CD4-positive, alpha-beta T cell treated with Interleukin-15 for 4 hours (primary cell): ENCODE data around the gene CA5A.

Source experiments
- DNase-seq: peaks from one replicate; pipeline ENCODE4 v3.0.0-alpha.2; 2020; ENCODE audit warnings: low spot score

The CA5A gene

DNA sequence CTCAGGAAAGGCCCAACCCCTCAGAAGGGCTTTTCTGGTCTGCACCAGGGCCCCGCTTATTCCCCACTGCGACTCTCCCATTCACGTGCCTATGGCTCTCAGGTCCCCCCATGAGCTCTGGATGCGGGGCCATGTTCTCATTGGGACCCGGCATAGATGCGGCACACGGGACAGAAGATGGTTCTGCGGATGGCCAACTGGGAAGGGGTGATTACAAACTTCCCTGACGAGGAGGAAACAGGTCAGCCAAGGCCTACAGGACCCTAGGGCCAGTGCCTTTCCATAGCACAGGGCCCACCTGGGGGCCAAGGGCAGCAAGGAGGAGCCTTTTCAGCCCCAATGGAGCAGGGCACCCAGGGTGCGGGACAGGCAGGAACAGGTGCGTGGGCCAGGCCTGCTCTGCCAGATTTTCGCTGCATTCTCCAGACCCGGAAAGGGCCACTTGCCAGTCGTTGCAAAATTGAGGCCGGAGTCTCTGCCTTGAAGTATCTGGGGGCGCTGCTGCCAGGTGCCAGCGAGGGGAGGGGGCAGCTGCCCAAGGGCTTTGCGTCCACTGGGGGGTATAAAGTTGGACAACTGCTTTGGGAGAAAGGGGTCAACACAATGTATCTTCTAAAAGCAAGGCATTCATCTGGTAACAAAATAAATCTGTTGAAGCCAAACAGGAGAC is 87.5 kb downstream of the CA5A start:
- no peak for DNase-seq

DNA sequence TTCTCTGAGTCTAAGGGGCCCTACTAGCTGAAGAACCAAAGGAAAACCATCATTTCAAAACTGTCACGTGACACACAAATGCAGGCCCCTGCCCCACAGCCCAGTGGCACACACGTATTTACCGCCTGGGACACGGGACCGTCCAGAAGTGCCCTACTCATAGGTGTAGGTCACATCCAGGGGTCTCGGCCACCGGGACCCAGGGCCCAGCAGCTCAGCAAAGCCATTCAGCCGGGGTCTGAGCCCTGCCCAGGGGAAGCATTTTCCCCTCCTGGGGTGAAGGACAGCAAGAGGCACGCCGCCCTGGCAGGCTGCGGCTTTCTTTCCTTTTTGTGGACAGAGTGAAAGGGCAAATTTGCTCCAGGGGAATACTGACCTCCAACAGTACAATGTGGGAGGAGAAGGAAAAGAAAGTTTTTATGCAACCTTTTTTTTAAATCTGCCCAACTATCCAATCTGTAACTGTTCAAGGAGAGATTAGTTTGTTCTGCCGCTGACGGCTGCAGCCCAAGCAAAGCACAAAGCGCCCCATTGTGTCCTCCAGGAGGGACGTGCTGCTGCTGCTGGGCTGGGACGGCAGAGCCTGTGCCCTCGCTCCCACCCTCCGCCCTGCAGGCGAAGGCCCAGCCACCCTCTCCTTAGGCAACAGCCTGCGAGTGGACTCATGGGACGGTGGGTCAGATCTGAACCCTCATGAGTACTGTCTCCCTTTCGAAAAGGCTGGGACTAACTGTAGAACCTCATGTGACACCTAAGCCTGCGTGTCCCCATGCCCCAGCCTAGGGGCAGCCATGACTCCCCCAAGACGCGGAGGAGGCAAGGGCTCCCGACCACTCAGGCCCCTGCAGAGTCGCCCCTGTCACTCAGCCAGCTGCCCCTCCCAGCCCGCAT is 88.3 kb downstream of the CA5A start:
- DNase-seq = no peak

DNA sequence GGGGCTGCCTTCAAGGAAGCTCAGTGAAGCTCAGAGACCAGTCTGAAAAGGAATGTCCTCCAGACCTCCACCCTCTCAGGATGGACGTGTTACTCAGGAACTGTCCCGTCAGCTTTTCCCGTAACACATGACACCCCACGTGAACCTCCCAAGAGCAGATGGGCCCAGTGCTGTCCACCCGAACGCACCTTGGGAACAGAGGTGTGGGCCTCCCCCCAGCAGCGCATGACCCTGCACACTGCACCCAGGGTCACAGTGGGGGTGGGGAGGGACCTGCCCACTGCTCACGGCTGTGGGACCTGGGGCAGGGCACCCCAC is 88.9 kb downstream of the CA5A start:
- no peak for DNase-seq

DNA sequence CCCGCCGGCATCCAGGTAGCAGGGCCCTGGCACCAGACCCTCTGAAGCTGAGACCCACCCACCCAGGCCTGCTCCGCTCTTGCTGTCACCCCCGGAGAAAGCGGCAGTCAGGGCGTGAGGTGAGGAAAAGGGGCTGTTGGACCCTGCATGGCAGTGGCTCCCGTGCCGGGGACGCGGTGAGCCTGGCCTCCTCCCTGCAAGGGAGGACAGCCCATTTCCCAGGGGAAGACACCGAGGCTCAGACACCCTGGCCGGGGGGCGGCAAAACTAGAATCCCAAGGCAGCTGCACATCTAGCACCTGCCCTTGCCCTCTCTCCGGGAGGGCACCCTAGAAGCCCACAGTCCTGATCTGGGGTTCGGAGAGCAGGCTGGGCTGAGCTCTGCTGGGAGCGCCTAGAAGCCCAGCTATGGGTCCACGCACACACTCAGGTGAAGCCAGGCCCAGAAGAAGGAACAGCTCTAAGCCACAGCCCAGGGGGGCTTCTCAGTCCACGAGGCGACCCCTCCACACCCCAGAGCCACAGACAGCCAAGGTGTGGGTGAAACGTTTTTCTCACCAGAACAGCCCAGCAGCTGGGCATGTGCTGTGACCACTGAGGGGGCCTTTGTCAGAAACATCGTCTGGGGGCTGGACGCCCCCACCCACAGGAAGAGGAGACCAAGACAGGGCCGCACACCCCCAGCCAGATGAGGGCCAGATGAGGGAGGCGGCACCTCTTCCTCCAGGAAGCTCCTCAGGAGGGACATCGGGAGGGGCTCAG is 89.4 kb downstream of the CA5A start:
- no peak for DNase-seq

DNA sequence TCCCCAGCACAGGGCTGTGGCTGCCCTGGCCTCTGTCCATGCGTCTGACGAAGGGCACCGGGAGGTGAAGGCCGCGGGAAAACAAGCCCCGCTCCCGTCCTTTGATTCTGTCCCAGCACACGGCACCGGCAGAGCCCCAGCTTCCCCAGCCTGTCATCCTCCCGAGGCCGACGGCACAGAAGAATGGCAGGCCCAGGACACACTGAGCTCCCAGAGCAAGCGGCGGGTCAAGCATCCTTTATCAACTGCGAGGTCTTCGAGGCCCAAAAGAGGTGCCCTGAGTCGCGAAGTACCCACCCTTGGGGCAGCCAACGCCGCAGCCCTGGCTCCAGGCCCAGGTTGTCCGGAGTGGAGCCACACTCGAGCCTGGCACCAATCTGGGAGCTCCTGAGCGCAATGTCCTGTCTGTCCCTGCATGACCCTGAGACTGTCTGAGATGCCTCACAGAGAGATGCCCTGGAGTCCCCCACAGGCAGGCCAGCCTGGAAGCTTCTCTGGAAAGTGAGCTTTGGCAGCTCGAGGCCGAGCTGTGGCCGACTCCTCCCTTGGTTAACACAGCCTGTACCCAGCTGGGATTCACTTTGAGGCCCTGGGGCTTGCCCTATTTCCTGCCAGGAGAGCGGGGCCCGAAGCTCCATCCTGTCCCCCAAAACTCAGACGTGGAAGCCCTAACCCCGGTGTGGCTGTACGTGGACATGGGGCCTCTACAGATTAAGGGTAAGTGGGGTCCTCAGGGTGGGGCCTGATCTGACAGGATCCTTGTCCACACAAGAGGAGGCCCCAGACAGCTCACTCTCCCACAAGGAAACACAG is 90.3 kb downstream of the CA5A start:
- no peak for DNase-seq

DNA sequence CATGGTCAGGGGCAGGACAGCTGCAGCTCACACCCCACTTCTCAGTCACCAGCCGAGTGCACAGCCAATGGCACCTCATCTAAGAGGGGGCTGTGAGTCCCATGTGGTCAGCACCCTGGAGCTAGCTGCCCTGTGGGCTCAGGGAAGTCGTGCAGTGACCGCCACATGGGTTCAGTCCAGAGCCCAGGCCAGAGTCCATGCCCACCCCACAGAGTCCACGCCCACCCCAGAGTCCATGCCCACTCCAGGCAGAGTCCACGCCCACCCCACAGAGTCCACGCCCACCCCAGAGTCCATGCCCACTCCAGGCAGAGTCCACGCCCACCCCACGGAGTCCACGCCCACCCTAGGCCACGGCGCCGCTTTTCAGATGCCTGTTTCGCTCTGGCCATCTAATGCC is 91.1 kb downstream of the CA5A start:
- DNase-seq = no peak

DNA sequence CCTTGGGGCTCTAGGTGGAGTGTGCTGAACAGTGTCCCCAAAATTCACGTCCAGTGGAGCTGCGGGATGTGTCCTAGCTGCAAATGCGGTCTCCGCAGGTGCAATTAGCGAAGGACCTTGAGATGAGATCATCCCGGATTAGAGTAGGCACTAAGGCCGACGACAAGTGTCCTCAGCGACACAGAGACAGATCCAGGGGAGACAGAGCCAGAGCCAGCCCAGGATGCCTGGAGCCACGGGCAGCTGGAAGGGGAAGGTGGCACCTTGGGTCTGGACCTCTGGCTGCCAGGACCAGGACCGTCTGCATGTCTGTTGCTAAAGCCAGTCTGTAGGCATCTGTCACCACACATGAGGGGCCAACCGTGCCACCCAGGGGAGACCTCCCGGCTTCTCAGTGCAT is 91.5 kb downstream of the CA5A start:
- DNase-seq = no peak

DNA sequence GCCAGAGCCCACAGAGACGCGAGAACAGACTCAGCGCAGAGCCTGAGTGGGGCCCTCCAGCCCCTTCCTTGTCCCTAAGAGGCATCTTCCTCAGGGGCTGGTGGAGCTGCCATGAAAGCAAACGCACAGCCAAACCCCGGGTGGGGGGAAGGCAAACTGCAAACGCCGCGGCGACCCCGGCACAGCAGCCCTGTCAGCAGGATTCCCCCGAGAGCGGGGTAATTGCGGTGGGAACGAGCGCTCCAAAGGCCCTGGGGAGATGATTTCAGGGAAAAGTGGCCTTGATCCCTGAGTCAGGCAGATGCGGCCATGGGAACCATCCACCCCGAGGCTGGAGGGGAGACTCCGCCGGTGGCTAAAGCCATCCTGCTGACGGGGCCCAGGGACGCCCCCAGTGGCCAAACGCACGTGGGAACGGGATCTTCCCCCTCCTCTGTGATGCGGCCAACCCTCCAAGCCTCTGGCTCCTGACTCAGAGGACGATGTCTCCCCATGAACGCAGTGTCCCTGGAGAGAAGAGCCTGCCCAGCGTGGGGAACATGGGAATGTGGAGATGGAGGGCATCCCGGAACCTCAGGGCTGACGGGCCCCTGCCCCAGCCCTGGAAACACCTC is 92.1 kb downstream of the CA5A start:
- no peak for DNase-seq

DNA sequence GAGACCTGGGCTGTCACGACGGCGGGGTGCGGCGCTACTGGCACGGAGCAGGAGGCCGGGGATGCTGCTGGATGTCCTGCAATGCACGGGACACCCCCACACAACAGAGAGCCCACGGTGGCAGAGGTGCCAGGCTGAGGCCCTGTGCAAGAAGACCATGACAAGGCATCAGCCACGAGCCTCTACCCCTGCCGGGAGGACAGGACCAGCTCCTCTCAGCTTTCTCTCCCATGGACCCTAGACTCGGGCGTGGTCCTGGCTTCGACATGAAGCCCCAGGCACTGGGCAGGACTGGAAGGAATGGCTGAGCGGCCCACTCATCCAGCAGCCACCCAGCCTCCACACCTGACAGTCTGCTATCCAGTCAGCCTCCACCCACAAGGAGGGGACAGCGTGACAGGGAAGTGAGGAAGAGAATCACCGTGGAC is 92.6 kb downstream of the CA5A start:
- DNase-seq = no peak

DNA sequence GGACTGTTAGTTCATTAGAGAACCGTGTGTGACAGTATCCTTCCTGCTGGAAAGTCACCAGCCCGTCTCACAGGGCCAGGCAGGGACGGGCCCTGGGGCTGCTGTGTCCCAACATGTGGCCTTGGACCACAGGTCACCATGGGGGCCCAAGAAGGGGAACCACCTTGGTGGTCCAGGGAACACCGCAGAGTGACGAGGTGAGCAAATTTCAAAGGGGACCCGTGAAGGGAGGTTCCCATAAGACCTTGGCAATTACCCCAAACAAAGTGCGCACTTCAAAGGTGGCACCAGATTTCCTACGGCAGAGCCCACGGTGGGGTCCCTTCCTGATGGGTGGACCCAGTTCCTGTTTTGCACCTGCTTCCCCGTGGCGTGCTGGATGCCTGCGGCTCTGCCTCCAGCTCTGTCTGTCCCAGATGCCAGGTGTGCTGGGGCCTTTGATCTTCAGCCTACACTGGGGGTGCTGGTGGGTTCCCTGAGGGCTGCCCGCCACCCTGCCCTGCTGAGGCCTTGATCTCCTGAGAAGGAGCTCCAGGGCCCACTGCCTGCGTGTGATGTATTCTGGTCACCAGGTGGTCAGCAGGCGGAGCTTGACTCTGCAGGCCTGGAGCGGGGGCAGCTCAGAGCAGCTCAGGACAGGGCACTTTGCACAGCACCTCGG is 94.0 kb downstream of the CA5A start:
- DNase-seq = no peak

DNA sequence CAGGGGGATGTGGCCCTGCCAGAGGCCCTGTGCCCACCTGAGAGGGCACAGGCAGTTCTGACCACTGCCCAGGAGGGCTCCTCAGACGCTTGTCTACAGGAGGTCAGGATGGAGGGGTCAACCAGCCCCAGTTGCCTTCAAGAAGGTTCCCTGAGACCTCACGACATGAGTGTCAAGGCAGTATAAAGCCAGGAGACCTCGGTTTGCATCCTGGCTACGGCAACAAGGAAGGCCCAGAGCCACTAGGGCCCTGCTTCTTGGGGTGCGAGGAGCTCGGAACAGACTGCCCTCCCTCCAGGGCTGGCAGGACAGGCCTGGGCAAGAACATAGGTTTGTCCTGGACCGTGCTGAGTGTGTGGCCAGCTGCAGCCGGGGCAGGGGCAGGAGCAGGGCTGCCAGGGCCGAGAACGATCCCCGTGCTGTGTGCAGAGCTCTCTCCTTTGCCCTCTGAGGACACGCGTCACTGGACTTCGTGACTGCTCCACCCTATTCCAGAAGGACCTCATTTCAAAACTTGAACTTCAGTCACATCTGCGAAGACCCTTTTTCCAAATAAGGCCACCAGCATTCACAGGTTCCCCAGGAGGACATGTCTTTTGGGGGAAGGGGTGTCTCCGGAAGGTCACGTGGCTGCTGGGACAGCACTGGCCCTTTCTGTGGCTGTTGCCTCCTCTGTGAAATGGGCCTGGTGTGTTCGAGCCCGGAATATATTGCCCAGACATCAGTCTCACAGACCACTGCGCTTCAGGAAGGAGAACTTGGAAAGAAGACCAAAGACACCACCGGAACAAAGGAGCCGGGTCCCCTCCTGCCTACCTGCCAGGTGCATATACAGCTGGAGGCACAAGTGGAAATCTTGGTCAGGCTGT is 94.8 kb downstream of the CA5A start:
- DNase-seq = no peak

DNA sequence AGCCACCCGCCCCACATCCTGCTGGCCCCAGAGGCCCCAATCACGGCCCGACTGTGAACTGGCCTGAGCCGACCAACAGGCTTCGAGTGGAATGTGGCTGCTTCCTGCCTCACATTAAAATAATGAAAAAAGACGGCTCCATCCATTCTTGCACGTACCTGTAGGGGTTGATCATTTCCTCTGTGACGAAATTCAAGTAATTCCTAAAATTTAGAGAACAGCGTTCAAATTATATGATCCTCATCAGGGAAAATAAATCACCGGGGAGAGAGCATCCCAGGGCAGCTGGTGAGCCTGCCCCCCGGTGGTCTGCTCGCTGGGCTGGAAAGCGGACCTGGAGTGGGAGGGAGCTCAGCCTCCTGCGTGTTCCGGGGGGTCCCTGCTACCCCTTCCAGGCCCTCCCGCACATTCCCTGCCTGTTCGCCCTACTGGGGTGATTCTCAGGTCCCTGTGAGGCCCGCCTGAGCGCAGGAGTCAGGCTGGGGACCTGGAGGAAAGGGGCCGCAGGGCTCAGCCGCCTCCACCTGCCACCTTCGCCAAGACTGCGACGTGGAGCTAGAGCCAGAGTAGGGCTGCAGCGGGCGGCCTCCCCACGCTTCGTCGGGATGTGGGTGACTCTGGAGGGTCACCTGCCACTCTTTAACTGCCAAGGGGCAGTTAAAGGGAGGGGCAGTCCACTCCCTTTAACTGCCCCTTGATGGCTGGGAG is 95.9 kb downstream of the CA5A start:
- DNase-seq = no peak

DNA sequence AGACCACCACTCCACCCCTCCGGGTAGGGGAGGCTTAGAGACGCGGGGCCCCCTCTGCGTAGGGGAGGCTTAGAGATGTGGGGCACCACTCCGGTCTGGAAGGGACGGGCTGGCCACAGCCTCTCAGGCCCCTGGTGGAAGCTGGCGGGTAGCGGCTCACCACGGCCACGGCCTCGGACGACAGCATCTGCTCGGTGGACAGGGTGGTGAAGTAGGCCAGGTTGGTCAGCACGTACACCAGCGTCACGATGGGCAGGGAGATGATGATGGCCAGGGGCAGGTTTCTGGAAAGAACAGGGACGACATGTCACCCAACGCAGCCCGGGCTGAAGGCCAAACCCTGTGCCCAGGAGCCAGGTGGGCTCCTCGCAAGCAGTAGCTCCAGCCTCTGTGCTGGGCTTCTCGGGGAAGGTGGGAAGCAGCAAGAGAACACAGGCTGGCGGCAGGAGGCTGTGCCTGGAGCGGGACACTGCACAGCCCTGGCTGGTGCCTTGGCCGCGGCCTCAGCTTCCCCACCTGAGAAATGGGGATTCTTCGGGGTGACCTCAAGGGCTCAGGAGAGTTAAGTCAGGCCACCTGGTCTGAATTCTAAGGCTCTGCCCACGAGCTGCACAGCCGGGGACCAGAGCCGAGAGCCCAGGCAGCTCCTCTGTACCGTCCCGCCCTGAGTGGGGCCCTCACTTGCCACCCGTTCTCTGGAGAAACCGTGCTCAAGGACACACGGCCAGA is 96.6 kb downstream of the CA5A start:
- DNase-seq = no peak

DNA sequence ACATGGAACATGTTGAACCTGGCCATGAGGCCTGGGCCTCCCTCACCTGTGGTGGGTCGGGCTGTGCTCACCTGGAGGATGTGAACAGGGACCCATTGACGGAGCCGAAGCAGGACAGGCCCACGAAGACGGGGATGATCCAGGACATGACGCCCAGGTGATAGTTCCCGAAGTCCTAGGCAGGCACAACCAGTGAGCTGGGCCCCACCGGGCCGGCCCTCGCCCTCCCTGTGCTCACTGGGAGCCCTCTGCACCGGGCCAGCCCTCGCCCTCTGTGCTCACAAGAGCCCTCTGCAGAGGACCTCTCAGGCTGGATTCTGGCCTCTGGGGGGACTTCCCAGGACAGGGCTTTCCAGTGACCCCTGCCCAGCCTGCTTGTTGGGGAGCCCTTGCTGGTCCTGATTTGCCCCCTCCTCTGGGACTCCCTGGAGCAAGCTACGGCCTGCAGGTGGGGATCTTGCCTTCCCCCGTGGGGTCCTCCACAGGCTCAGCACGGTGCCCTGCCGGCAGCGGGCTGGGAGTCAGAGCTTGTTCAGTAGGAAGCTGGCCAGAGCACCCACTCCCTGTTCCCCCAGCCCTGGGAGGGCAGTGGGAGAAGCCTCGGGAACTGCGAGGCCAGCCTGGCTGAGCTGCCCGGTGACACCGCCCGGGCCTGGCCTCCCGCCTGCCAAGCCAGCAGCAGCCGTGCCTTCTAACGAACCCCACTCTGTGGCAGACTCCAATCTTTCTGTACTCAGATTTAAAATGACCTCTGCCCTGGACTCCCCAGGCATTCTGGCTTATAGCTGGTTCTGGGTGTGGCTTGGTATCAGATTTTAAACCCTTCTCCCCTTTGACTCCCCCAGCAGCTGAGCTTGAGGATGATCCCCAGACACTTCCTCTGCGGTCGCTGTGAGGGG is 97.4 kb downstream of the CA5A start:
- DNase-seq = no peak
